RCC 7860 (cell line): ENCODE data around the gene PGRMC2.
A peak's percentile ranks its signal among the peaks of the same experiment; 100 is the strongest.

ENCODE experiments used
- DNase-seq: peaks from one replicate; pipeline ENCODE4 v3.0.0-alpha.2; 2015; ENCODE audit warnings: low spot score
- FAIRE-seq: peaks from 2 replicates; lab custom pipeline; 2012; peaks lifted over from hg19 to GRCh38; lab: Jason Lieb, UNC

Gene PGRMC2

DNA sequence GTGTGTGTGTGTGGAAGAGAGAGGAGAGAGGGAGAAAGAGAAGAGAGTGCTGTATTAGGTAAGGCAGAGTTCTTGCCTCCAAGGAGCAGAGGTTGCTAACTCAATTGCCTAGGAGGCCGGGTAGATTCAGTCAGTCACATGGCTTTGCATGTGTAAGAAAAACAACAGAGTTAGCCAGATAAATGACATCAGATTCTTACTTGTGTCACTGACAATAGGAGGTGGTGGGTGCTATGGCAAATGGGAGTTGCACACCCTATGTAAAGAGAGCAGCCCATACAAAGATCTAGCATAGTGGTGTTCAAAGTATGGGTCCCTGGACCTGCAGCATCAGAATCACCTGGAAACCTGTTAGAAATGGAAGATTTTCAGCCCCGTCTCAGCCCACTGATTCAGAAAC, 14.4 kb upstream of the PGRMC2 start:
- no peak for DNase-seq
- FAIRE-seq, result no peak

DNA sequence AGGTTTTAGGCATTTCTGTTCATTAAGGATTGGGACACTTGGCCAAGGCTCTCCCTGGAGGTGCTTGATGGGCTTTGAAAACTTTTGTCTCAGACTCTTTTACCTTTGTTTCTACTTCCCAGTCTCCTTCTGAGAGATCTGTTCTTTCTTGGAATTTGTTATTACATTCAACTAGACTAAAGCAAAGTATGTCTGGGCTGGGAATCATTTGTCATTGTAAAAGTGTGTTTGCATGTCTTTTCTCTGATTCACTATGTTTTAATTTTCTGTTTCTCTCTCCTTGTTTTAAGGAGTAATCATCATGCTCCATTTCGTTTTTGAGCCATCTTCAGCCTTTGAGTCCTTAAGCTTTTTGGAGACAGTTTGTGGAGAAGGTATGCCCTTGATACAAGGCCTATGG, 12.2 kb upstream of the PGRMC2 start:
- DNase-seq, result no peak
- FAIRE-seq, result no peak

DNA sequence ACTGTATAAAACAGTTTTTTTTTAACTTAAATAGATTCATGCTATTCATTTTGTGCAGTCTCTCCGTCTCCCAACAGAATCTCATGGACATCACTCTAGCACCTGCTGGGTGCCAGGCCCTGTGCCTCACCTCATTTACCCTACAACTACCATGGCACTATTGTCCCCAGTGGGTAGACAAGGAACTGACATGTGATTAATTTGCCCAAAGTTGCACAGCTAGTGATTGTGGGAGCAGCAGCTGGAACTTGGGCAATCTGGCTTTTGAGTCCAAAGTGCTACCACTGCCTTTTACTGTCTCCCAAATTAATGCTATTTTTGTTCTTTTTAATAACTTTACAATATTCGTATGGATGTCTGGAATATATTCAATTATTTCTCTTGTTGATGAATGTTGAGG, 11.2 kb upstream of the PGRMC2 start:
- DNase-seq (no peak), FAIRE-seq (no peak)

DNA sequence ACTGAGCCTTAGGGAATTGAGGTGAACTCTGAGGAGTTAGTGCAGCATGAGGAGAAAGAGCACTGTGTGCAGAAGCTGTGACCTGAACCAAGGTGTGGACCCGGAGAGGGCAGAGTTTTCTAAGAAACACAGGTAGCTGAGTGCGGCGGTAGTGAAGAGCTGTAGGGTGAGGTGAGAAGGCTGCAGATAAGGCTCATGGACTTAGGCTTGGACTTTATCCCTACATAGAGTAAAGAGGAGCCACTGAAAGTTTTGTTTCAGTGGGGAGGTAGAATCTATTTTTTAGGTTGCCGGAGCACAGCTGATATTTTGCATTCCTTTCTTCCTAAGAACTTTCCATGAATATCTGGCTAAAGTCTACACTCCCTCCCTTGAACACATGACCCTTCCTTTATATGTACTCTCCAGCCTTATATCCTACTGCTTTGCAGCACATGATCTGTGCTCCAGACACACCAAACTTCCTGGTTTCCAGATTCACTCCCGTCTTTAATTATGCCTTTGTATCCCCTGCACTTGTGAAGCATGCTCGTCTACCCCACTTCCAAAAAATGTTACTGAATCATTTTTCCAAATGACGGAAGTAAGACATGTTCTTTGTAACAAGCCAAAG, 10.6 kb upstream of the PGRMC2 start:
- DNase-seq (no peak), FAIRE-seq (no peak)

DNA sequence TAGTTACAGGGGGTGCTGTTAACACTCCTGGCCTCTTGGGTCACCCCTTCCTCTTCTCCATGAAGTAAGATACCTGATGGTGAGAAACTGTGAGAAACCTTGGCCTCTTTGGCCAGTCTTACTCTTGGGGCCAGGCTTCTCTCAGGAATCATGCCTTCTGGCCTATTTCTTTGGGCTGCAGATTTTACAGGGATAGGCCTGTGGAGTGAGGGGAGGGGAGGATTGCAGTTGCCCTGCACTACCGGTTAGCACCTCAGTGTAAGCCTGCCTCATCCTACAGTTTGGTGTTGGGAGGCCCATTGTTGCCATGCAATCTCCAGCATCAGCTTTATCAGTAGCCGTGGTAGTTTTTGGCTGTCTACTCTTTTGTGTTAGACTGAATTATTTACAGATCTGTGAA, 7.6 kb upstream of the PGRMC2 start:
- DNase-seq (no peak), FAIRE-seq (no peak)

DNA sequence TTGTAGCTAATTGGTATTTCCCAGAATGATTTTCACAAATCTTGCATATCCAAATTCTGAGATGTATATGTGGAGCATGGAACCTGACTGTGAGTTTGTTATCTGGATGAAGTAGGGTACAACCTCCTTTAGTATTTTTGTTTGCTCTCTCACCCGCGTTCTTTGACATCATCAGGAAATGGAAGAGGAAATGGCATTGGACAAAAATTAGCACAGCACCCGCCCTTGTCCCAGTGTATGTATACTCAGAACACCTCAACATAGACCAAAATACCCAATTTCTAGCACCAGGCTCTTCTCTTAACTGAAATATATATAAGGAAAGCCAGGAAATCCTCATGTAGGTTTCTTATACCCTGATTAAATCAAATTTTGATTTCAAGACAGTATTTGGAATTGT, 6.9 kb upstream of the PGRMC2 start:
- DNase-seq (no peak), FAIRE-seq (no peak)

DNA sequence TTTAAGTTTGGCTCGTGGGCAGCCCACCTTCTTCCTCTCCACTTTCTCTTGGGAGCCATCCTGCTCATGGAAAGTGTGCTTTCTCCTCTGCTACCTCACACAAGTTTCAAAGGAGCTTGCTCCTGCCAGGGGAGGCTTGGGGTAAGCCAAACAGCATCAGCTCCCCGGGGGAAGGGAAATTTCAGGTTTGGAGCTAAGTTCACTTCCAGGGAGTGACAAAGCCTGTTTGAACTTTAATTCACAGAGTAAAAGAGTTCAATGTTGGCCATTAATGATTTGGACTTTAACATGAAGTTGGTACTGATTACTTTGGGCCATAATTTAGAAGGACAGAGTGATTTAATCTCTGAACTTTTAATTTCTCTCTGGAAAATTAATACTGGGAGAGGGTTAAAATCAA, 4.7 kb upstream of the PGRMC2 start:
- DNase-seq, result no peak
- FAIRE-seq, result no peak

DNA sequence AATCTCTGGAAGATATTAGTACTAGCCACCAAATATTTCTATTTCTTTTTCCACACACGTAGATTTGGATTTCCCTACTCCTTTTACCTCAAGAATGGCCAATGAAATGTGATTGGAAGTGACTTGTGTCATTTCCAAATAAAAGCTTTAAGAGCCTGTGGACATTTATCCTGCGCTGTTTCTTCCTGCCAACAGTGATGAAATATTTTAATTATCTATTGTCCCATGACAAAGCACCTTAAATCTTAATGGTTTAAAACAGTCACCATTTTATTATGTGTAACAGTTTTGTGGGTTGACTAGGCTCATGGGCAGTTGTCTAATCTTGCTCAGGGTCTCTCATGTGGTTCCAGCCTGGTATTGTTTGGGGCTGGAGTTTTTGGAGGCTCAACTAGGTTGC, 3.5 kb upstream of the PGRMC2 start:
- FAIRE-seq, result no peak
- DNase-seq, result no peak

DNA sequence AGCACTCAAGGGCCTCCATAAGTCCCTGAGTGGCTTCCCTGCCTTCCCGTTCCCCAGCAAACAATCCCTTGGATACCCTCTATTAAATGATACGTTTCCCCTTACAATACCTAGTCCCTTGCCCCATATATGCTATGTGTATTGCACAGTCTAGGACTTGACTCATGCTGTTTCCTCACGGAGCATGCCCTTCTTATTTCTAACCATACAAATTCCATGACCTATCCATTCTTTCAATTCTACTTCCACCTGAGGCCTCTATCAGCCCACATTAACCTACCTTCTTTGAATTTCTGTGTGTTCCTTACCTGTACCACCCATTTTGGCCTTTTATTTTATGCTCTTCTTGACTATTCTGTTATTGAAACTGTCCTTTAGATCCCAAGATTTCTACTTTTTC, 2.9 kb upstream of the PGRMC2 start:
- DNase-seq (no peak), FAIRE-seq (no peak)

DNA sequence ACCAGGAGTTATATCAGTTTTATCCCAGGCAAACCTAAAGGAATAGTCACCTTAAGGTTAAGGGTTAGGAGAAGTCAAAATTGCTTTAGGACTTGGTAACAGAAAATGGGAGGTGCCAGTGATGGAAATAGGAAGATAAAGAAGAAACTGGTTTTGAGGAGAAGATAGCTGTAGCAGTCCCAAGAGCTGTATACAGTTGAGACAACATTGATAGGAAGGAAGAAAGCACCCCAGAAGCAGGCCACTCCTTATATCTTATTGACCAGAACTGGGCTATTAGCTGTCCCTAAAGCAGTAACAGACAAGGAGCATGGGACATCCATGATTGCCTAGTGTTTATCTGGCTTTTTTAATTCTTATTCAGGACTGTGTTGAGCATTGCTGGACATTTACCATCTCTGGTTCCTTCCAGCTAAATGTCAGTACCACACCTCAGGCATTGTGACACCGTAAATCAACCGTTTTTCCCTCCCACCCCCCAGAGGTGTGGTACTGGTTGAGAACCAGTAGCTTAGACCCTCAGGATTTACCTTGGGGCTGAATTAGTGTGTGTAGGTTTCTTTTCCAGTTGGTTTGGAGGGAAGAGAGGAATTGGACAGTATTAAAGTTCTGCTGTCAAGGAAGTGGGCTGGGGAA, 2.0 kb upstream of the PGRMC2 start:
- FAIRE-seq (no peak), DNase-seq (no peak)

DNA sequence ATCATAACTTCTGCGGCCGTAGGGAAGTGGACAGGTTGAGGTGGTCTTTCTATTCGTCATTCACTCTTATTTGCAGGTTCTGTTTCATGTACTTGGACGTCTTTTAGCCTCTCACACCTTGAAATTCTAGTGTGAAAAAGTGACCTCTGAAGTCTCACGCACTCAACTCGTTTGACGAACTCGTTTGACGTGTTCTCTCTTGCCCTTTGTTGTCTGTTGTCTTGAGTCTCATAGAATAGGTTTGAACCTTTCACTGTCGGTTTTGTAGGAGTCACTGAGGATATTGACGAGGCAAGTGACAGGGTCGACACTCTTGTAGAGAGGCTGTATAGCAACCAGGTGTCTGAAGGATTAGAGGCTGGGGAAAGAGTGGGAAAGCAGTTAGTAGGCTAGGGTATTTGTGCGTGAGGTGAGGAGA, 1.1 kb upstream of the PGRMC2 start:
- DNase-seq (no peak), FAIRE-seq (no peak)

DNA sequence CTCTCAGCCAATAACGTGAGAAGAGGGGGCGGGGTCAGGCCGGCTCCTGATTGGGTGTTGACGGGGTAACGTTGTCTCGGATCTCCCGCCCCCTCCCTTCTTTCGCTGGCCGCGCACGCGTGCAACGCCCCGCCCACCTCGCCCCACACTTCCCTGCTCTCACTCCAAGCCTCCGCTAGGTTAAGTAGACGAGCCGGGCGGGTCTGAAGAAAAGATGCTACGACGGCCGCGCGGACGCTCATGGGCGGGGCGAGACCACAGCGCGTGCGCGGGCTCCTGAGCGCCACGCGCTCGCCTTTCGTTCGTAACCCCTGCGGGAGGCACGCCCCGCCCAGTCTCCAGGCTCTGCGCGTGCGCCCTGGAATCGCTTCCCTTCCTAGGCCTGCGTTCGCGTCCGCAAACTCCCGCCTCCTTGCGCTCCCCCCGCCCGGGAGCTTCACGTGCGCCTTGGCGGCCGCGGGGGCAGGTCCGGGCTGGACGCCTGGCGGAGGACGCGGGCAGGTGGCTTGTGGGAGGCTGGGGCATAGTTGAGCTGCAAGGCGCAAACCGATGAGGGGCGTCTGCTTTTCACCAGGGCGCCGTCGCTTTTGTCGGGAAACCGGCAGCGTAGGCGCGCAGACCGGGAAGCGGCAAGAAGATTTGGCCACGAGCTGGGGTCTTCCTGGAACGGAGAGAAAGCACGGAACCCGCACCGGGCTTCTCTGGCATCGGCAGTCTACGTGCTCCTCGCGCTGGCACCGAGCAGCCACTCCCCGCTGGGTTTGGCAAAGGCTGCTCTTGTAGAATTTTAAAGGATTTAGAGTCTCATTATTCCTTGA, 467 bp upstream of the PGRMC2 start:
- DNase-seq (peak; percentile 95), FAIRE-seq (peak; percentile 65)

DNA sequence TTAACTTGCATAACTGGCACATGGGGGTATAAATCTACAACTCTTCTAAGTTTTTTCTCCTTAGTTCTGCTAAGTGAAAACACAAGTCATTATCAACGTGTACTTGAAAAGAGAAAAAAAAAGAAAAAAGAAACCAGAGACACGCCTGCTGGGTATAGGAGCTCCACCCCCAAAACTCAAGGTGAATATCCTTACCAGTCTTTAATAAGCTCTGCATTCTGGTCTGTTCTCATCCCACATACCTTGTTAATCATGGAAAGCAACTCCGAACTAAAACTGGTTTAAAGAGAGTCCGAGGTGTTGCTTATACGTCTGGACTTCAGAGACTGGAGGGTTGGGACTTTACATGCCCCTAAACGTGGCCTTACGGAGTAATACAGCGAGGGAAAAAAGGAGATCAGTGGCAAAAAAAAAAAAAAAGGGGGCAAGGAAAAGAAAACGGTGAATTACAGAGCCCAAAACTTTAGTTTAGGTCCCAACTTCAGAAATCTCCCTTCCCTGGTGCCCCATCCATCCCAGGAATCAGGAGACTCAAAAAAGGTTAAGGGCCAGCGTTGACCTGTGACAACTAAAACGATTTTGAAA, 1.0 kb downstream of the PGRMC2 start:
- FAIRE-seq (peak; percentile 57), DNase-seq (peak; percentile 34)

DNA sequence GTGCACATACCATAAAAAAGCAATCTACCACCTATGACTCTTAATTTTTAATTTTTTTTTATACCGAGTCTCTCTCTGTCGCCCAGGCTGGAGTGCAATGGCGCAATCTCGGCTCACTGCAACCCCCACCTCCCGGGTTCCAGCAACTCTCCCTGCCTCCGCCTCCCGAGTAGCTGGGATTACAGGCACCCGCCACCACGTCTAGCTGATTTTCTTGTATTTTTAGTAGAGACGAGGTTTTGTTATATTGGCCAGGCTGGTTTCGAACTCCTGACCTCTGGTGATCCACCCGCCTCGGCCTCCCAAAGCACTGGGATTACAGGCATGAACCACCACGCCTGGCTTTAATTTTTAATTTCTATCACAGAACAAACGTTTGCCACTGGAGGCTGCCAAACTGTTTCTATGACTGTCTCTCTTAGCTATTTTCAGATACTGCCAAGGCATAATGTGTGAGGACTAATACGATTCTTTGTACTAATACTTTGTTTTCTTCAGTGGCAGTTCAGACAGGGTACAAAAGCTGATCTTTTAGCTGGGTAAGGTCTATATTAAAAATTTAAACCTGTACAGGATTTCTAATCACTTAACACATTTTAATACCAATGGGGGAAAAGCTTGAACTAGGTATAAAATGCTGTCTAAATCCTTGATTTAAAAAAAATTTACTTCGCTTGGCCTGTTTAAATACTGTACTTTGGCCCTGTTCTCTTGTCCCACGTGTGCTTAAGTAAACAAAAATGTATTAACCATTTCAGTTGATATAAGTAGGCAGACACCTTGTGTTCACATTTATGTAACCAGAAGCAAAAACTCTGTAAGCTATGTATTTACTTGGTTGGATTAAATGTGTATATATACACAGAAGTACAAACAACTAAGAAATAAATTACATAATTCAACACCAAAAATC, 2.3 kb downstream of the PGRMC2 start:
- FAIRE-seq (no peak), DNase-seq (no peak)

DNA sequence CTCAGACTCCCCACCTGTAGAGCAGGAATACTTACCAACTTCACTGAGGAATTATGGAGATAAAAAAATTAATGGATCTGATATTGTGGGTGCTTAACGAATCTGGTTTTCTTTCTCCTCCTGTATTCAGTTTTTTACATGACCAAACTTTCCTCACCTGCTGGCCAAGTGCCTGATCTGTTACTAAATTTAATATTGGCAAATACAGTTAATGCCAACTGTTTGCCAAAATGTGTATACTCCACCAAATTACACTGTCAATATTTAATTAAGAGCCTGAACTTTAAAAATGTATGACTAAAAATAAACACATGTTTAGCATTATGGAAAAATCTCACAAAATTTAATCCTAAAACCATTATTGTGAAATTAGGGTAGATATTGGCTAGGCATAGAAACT, 3.3 kb downstream of the PGRMC2 start:
- no peak for FAIRE-seq

DNA sequence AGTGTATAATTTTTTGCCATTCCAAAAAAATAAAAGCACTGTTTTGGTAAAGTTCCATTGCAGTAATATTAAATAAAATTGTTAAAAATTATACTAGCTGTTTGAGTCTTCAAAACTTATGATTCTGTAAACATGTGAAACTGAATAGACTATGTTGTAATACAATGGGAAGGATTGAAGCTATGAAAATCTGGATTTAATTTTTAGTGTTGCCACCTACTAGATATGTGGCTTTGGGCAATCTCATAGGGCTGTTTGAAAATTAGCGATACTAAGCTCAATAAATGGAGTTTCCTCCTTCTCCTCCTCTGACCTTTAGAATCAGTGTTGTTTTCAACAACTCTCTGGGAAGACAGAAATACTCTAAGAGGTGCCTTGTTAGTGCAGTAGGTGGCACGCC, 4.5 kb downstream of the PGRMC2 start:
- DNase-seq, result no peak
- no peak for FAIRE-seq

More for the DNA sequence above, 3.3 kb downstream of the PGRMC2 start:
- no peak for DNase-seq

DNA sequence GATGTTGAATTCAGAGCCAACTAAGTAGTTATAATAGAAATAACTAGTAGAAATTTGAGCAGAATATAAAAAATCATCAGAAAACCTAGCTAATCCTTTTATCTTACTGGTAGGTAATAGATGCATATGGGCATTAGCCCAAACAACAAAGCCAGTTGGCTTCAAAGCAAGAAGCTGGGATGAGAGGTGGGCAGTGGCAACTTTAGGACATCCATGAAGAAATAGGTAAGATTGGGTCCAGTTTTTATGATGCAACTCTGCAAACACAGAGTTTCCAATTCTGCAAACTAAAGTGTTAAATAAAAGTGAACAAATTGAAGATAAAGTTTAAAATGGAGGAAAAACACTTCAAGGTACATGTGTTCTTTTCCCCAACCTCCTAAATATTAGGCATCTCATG, 5.1 kb downstream of the PGRMC2 start:
- FAIRE-seq, result no peak
- no peak for DNase-seq

DNA sequence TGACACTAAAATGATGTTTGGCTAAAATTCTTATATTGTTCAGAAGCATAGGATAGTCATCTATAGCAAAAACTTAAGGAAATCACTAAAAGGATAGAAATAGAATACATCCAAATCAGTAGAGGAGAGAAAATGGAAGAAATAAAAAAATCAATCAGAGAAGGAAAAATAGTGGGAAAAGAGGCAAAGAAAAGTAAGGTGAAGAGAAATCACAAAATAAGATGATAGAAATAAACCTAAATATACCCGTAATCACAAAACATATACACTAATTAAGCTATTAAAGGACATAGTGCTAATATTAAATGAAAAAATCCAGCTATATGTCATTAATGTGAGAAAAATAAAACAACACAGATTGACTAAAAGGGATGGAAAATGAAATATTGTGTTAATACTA, 6.3 kb downstream of the PGRMC2 start:
- no peak for FAIRE-seq
- no peak for DNase-seq

DNA sequence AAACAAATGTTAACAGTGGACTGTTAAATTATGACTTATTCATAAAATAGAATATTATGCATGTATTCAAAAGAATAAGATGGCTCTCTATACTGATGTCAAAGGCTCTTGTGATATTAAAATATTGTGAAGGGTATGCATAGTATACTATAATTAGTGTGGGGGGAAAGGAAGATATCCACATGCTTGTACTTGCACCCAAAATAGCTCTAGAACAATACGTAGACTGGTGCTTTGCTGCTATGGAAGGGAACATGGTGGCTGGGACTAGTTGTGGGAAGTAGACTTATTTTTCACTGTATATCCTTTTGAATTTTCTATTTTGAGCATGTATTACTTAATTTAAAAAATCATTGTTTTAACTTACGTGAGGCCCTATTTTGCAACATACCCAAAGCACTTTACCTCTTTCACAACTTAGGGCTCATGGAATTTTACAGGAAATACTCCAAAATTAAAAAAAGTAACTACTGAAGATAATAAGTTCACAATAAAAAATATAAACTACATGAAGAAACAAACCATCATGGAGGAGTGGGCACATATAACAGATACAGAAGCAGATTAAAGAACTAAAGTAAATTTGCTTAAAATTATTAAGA, 7.9 kb downstream of the PGRMC2 start:
- DNase-seq (no peak), FAIRE-seq (no peak)

DNA sequence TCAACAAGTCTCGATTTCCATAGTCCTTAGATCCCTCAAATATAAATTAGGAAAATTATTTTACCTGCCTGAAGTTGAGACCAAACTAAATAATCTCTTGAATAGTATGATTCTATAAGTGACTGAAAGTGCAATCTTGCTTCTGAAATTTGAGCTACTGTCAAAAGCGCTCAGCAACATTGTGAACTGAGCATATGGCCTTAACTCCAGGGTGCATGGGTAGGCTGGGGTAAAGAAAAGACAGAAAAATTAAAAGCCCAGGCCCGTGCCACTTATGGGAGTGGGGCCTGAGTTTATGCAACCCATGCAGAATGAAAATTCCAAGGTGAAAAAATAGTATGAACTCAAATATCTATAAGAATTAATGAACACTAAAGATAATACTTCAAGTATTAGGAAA, 9.8 kb downstream of the PGRMC2 start:
- DNase-seq (no peak), FAIRE-seq (no peak)
